KOPT-K1 (cell line): ENCODE data around the gene MOBP.

ENCODE experiments used
- H3K27ac ChIP-seq: fragments of 200-600 bp; sonication (generic); 2 replicates; pipeline ENCODE4 v1.5.1; 2016; ENCODE audit warnings: antibody characterized with exemption, mild to moderate bottlenecking, low read depth, low read length; ENCODE audit not compliant: poor library complexity, severe bottlenecking
- H3K36me3 ChIP-seq: fragments of 200-600 bp; sonication (generic); 2 replicates; pipeline ENCODE4 v1.5.1; 2017; ENCODE audit warnings: antibody characterized with exemption, mild to moderate bottlenecking, low read length, moderate library complexity; ENCODE audit not compliant: insufficient read depth
- H3K9me3 ChIP-seq: fragments of 200-600 bp; sonication (generic); 2 replicates; pipeline ENCODE4 v1.5.1; 2017; ENCODE audit warnings: antibody characterized with exemption, low read length, mild to moderate bottlenecking; ENCODE audit not compliant: insufficient read depth, poor library complexity, severe bottlenecking

MOBP gene

GRCh38 chr3:39501968-39502837, 34.7 kb downstream of the MOBP start:
- Histone ChIP-seq H3K36me3 (no peaks in the 10 kb centered on the region), H3K9me3 (no peaks in the 10 kb centered on the region), H3K27ac (no peak overlapping the region)

- no peaks in the 10 kb centered on the region for H3K36me3 ChIP-seq
- H3K9me3 ChIP-seq, result no peaks in the 10 kb centered on the region
- H3K27ac ChIP-seq, result no peak overlapping the region
Measured at GRCh38 chr3:39502838-39503145, 35.3 kb downstream of the MOBP start.

GRCh38 chr3:39505866-39506742, 38.6 kb downstream of the MOBP start:
- H3K9me3 ChIP-seq, result no peaks in the 10 kb centered on the region
- no peak overlapping the region for H3K27ac ChIP-seq
- H3K36me3 ChIP-seq, result no peaks in the 10 kb centered on the region

GRCh38 chr3:39506863-39507262, 39.4 kb downstream of the MOBP start:
- Histone ChIP-seq H3K27ac (no peak overlapping the region), H3K36me3 (no peaks in the 10 kb centered on the region), H3K9me3 (no peaks in the 10 kb centered on the region)

- Histone ChIP-seq H3K9me3 (no peaks in the 10 kb centered on the region), H3K36me3 (no peaks in the 10 kb centered on the region), H3K27ac (no peak overlapping the region)
Measured at GRCh38 chr3:39513791-39514369, 46.4 kb downstream of the MOBP start.

GRCh38 chr3:39515681-39516441, 48.4 kb downstream of the MOBP start:
- no peaks in the 10 kb centered on the region for H3K36me3 ChIP-seq
- no peak overlapping the region for H3K27ac ChIP-seq
- no peaks in the 10 kb centered on the region for H3K9me3 ChIP-seq

- H3K9me3 ChIP-seq, result peaks cover 6% of the 10 kb centered on the region
- no peaks in the 10 kb centered on the region for H3K36me3 ChIP-seq
- no peak overlapping the region for H3K27ac ChIP-seq
Measured at GRCh38 chr3:39519103-39519502, 51.6 kb downstream of the MOBP start.

GRCh38 chr3:39519554-39520288, 52.2 kb downstream of the MOBP start:
- no peak overlapping the region for H3K27ac ChIP-seq
- H3K36me3 ChIP-seq, result no peaks in the 10 kb centered on the region

GRCh38 chr3:39521456-39521855, 54.0 kb downstream of the MOBP start:
- Histone ChIP-seq H3K27ac (no peak overlapping the region), H3K36me3 (no peaks in the 10 kb centered on the region), H3K9me3 (peaks cover 10% of the 10 kb centered on the region)

More at GRCh38 chr3:39519554-39520288, 52.2 kb downstream of the MOBP start:
- peaks cover 10% of the 10 kb centered on the region for H3K9me3 ChIP-seq

- H3K36me3 ChIP-seq, result no peaks in the 10 kb centered on the region
- H3K9me3 ChIP-seq, result peaks cover 10% of the 10 kb centered on the region
- no peak overlapping the region for H3K27ac ChIP-seq
Measured at GRCh38 chr3:39524107-39524506, 56.6 kb downstream of the MOBP start.

- Histone ChIP-seq H3K36me3 (no peaks in the 10 kb centered on the region), H3K9me3 (peaks cover 6% of the 10 kb centered on the region), H3K27ac (no peak overlapping the region)
Measured at GRCh38 chr3:39528844-39529243, 61.4 kb downstream of the MOBP start.

GRCh38 chr3:39529577-39529976, 62.1 kb downstream of the MOBP start:
- Histone ChIP-seq H3K9me3 (no peaks in the 10 kb centered on the region), H3K27ac (no peak overlapping the region), H3K36me3 (no peaks in the 10 kb centered on the region)

GRCh38 chr3:39531066-39531465, 63.6 kb downstream of the MOBP start:
- Histone ChIP-seq H3K27ac (no peak overlapping the region), H3K36me3 (no peaks in the 10 kb centered on the region), H3K9me3 (no peaks in the 10 kb centered on the region)

- no peaks in the 10 kb centered on the region for H3K9me3 ChIP-seq
- no peaks in the 10 kb centered on the region for H3K36me3 ChIP-seq
- no peak overlapping the region for H3K27ac ChIP-seq
Measured at GRCh38 chr3:39531665-39532064, 64.2 kb downstream of the MOBP start.
